Osteoblast (primary cell): Measurements from ENCODE around the gene WASL. TPM values are rescaled to one million over a fixed set of nuclear protein-coding genes. Genes with fewer than 3 reads are reported as not detected.

Source experiments
- DNase-seq: peaks from one replicate; pipeline ENCODE4 v3.0.0; 2011; ENCODE audit warnings: low spot score, mixed read lengths; ENCODE audit not compliant: insufficient read length; ENCODE audit errors: missing footprints
- H2AFZ ChIP-seq: 2 replicates; pipeline ENCODE4 v1.6.0; 2011; ENCODE audit warnings: mild to moderate bottlenecking, low read length
- H3K27ac ChIP-seq: 2 replicates; pipeline ENCODE4 v1.5.1; 2011; ENCODE audit warnings: mild to moderate bottlenecking, low read depth, low read length, moderate library complexity
- H3K27me3 ChIP-seq: 2 replicates; pipeline ENCODE4 v1.6.0; 2012; ENCODE audit warnings: mild to moderate bottlenecking, control low read depth, inconsistent platforms, low read length, moderate library complexity; ENCODE audit not compliant: insufficient read depth
- H3K36me3 ChIP-seq: 2 replicates; pipeline ENCODE4 v1.5.1; 2011; ENCODE audit warnings: mild to moderate bottlenecking, low read length, control low read depth, moderate library complexity; ENCODE audit not compliant: insufficient read depth
- H3K4me1 ChIP-seq: 2 replicates; pipeline ENCODE4 v1.5.1; 2011; ENCODE audit warnings: mild to moderate bottlenecking, low read length, control low read depth, moderate library complexity; ENCODE audit not compliant: insufficient read depth
- H3K4me2 ChIP-seq: 2 replicates; pipeline ENCODE4 v1.6.0; 2011; ENCODE audit warnings: mild to moderate bottlenecking, low read length; ENCODE audit not compliant: insufficient read depth
- H3K4me3 ChIP-seq: fragments of 200-600 bp; sonication (generic); 3 replicates; pipeline ENCODE4 v1.5.1; 2012; ENCODE audit warnings: mild to moderate bottlenecking, low read length, inconsistent platforms; ENCODE audit not compliant: insufficient read depth
- H3K79me2 ChIP-seq: 2 replicates; pipeline ENCODE4 v1.6.0; 2012; ENCODE audit warnings: mild to moderate bottlenecking, low read length, control low read depth, inconsistent platforms; ENCODE audit not compliant: insufficient read depth
- H3K9me3 ChIP-seq: 2 replicates; pipeline ENCODE4 v1.5.1; 2011; ENCODE audit warnings: low read depth, low read length, control low read depth
- H4K20me1 ChIP-seq: 2 replicates; pipeline ENCODE4 v1.6.0; 2012; ENCODE audit warnings: mild to moderate bottlenecking, low read length, control low read depth; ENCODE audit not compliant: insufficient read depth
- CTCF ChIP-seq: IDR thresholded peaks from 2 replicates; pipeline ENCODE4 v1.5.1; 2011; ENCODE audit warnings: mild to moderate bottlenecking, low read depth, low read length, moderate library complexity; ENCODE audit errors: extremely low read depth
- total RNA-seq: library from RNA; depleted of rRNA; stranded (reverse); fragments of >200 nt; gene quantifications from 2 replicates; pipeline ENCODE4 v1.2.3, GENCODE V29; 2012

The WASL gene
- total RNA-seq, 1 donor = 23.2 TPM

GRCh38 chr7:123715799-123716198 is 33.0 kb downstream of the WASL start:
- Histone ChIP-seq H4K20me1 (peaks cover 62% of the 10 kb centered on the region), H3K4me2 (no peak overlapping the region), H3K9me3 (no peaks in the 10 kb centered on the region), H3K4me1 (peaks cover 18% of the 10 kb centered on the region), H3K27me3 (no peaks in the 10 kb centered on the region), H2AFZ (no peak overlapping the region), H3K36me3 (no peaks in the 10 kb centered on the region), H3K4me3 (no peak overlapping the region), H3K79me2 (peaks cover 79% of the 10 kb centered on the region), H3K27ac (no peak overlapping the region)
- no peak for TF ChIP-seq CTCF
- no peak for DNase-seq

GRCh38 chr7:123715198-123715597 is 33.6 kb downstream of the WASL start:
- Histone ChIP-seq H3K36me3 (no peaks in the 10 kb centered on the region), H3K4me3 (no peak overlapping the region), H3K79me2 (peaks cover 76% of the 10 kb centered on the region), H3K4me1 (peaks cover 18% of the 10 kb centered on the region), H4K20me1 (peaks cover 62% of the 10 kb centered on the region), H2AFZ (no peak overlapping the region), H3K27ac (no peak overlapping the region), H3K27me3 (no peaks in the 10 kb centered on the region), H3K9me3 (no peaks in the 10 kb centered on the region), H3K4me2 (no peak overlapping the region)
- no peak for TF ChIP-seq CTCF
- no peak for DNase-seq

- Histone ChIP-seq H3K4me3 (no peak overlapping the region), H2AFZ (no peak overlapping the region), H3K36me3 (no peaks in the 10 kb centered on the region), H4K20me1 (peaks cover 57% of the 10 kb centered on the region), H3K4me1 (peaks cover 18% of the 10 kb centered on the region), H3K4me2 (no peak overlapping the region), H3K27ac (no peak overlapping the region), H3K27me3 (no peaks in the 10 kb centered on the region), H3K79me2 (peaks cover 73% of the 10 kb centered on the region), H3K9me3 (no peaks in the 10 kb centered on the region)
- no peak for TF ChIP-seq CTCF
- no peak for DNase-seq
These were observed 34.3 kb downstream of the WASL start for GRCh38 chr7:123714296-123715080.

GRCh38 chr7:123712619-123713018 is 36.2 kb downstream of the WASL start:
- peaks cover 43% of the 10 kb centered on the region for H4K20me1 ChIP-seq
- H3K79me2 ChIP-seq = peaks cover 60% of the 10 kb centered on the region
- no peak overlapping the region for H2AFZ ChIP-seq
- DNase-seq = no peak
- no peak for TF ChIP-seq CTCF
- no peaks in the 10 kb centered on the region for H3K27me3 ChIP-seq
- no peak overlapping the region for H3K27ac ChIP-seq
- H3K4me2 ChIP-seq = peak overlapping the region; percentile 30
- H3K4me3 ChIP-seq = no peak overlapping the region
- H3K36me3 ChIP-seq = peaks cover 13% of the 10 kb centered on the region
- H3K9me3 ChIP-seq = no peaks in the 10 kb centered on the region
- H3K4me1 ChIP-seq = peaks cover 18% of the 10 kb centered on the region
